BLaER1 (cell line): Measurements from ENCODE around the gene RGS11.

Experiments used
- H3K27ac ChIP-seq: shearing (Covaris generic); formaldehyde crosslinking; 2 replicates; pipeline ENCODE4 v1.8.1; 2022
- H3K27me3 ChIP-seq: shearing (Covaris generic); formaldehyde crosslinking; 2 replicates; pipeline ENCODE4 v1.8.1; 2022
- H3K36me3 ChIP-seq: shearing (Covaris generic); formaldehyde crosslinking; 2 replicates; pipeline ENCODE4 v1.8.1; 2022
- H3K4me1 ChIP-seq: shearing (Covaris generic); formaldehyde crosslinking; 2 replicates; pipeline ENCODE4 v1.8.1; 2022
- H3K4me2 ChIP-seq: shearing (Covaris generic); formaldehyde crosslinking; 2 replicates; pipeline ENCODE4 v1.8.1; 2022
- H3K4me3 ChIP-seq: shearing (Covaris generic); formaldehyde crosslinking; 2 replicates; pipeline ENCODE4 v1.8.1; 2022
- H3K9ac ChIP-seq: shearing (Covaris generic); formaldehyde crosslinking; 2 replicates; pipeline ENCODE4 v1.8.1; 2022
- H3K9me3 ChIP-seq: shearing (Covaris generic); formaldehyde crosslinking; 2 replicates; pipeline ENCODE4 v1.8.1; 2022
- H4K20me1 ChIP-seq: shearing (Covaris generic); formaldehyde crosslinking; 2 replicates; pipeline ENCODE4 v1.8.1; 2022
- Cebpa-rat ChIP-seq: shearing (Covaris generic); IDR thresholded peaks from 2 replicates; pipeline ENCODE4 v1.8.1; 2022

Gene RGS11

DNA sequence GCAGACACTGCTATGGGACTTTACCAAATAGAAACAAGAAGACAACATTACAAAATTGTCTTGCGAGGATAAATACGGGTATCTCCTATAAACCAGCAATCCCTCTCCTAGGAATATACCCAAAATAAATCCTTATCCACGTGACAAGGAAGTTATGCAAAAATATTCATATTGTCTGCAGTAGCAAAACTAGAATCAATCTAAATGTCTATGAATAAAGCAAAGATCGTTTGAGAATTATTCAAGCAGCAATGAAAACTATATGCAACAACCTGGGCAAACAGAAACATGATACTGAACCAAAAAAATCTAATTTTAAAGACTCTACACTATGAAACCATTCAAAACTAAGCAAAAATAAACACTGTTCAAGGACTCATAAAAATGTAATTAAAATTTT lies 55.7 kb downstream of the RGS11 start:
- H3K27ac ChIP-seq: no peak overlapping the region
- no peak overlapping the region for H3K4me2 ChIP-seq
- H3K36me3 ChIP-seq: peaks cover 100% of the 10 kb centered on the region

More for the DNA sequence above, 55.7 kb downstream of the RGS11 start:
- Histone ChIP-seq H3K9me3 (no peaks in the 10 kb centered on the region), H3K4me1 (no peaks in the 10 kb centered on the region), H3K27me3 (no peaks in the 10 kb centered on the region), H3K9ac (no peak overlapping the region), H4K20me1 (peaks cover 100% of the 10 kb centered on the region), H3K4me3 (no peak overlapping the region)
- TF ChIP-seq Cebpa-rat: no peak
